NCI-H748 (cell line): ENCODE measurements around the gene MOB4.
"Not testable (repeated sequence)": the region's sequence is repeated elsewhere in the genome, so short reads cannot be mapped to it uniquely, and the experiment has no call there.

Experiments
- DNase-seq: peaks from one replicate; lab custom pipeline; 2025; ENCODE audit not compliant: unreplicated experiment; lab: John Stamatoyannopoulos, UW

The MOB4 gene

GRCh38 chr2:197587255-197587654 lies 71.4 kb downstream of the MOB4 start:
- DNase-seq = not testable (repeated sequence)

GRCh38 chr2:197591339-197592072 lies 75.6 kb downstream of the MOB4 start:
- no peak for DNase-seq

GRCh38 chr2:197596766-197597165 lies 80.9 kb downstream of the MOB4 start:
- no peak for DNase-seq

- no peak for DNase-seq
These were observed 81.3 kb downstream of the MOB4 start for GRCh38 chr2:197597166-197597565.

GRCh38 chr2:197598450-197598849 lies 82.6 kb downstream of the MOB4 start:
- no peak for DNase-seq

GRCh38 chr2:197599285-197599965 lies 83.6 kb downstream of the MOB4 start:
- DNase-seq = peak; percentile 40

GRCh38 chr2:197600306-197600705 lies 84.4 kb downstream of the MOB4 start:
- no peak for DNase-seq

- DNase-seq = no peak
These were observed 85.9 kb downstream of the MOB4 start for GRCh38 chr2:197601726-197602125.
